Bronchial epithelial cell (primary cell): Measurements from ENCODE around the gene CCNI2. TPM values are rescaled to one million over a fixed set of nuclear protein-coding genes. Genes with fewer than 3 reads are reported as not detected.

Source experiments
- DNase-seq: peaks from one replicate; pipeline ENCODE4 v3.0.0-alpha.2; 2010; ENCODE audit warnings: low read depth
- FAIRE-seq: peaks from 2 replicates; lab custom pipeline; 2011; peaks lifted over from hg19 to GRCh38; lab: Jason Lieb, UNC
- H3K27me3 ChIP-seq: 2 replicates; pipeline ENCODE4 v1.5.1; 2011; ENCODE audit warnings: low read length; ENCODE audit not compliant: control insufficient read depth, insufficient read depth
- H3K36me3 ChIP-seq: 2 replicates; pipeline ENCODE4 v1.5.1; 2011; ENCODE audit warnings: low read length; ENCODE audit not compliant: control insufficient read depth, insufficient read depth
- H3K4me3 ChIP-seq: 2 replicates; pipeline ENCODE4 v1.5.1; 2011; ENCODE audit warnings: mild to moderate bottlenecking, low read depth, low read length, control low read depth
- CTCF ChIP-seq: IDR thresholded peaks from 2 replicates; pipeline ENCODE4 v1.5.1; 2011; ENCODE audit warnings: mild to moderate bottlenecking, moderate library complexity, low read length, control low read depth, inconsistent platforms; ENCODE audit not compliant: insufficient read depth, severe bottlenecking
- total RNA-seq: library from RNA; depleted of rRNA; stranded (reverse); fragments of >200 nt; gene quantifications from 2 replicates; pipeline ENCODE4 v1.2.1, GENCODE V29; 2014

The CCNI2 gene
- total RNA-seq, 1 donor from 2014 or later, result not detected

GRCh38 chr5:132751971-132752580 lies 4.8 kb downstream of the CCNI2 start:
- no peak for TF ChIP-seq CTCF
- H3K27me3 ChIP-seq, result no peaks in the 10 kb centered on the region
- FAIRE-seq, result no peak
- no peak overlapping the region for H3K4me3 ChIP-seq
- H3K36me3 ChIP-seq, result no peaks in the 10 kb centered on the region
- DNase-seq, result no peak

- TF ChIP-seq CTCF, result no peak
- Histone ChIP-seq H3K4me3 (no peak overlapping the region), H3K27me3 (no peaks in the 10 kb centered on the region), H3K36me3 (peaks cover 4% of the 10 kb centered on the region)
- no peak for DNase-seq
- no peak for FAIRE-seq
Measured at GRCh38 chr5:132752581-132753125, 5.4 kb downstream of the CCNI2 start.

GRCh38 chr5:132753135-132753987 lies 6.1 kb downstream of the CCNI2 start:
- no peak for TF ChIP-seq CTCF
- no peaks in the 10 kb centered on the region for H3K27me3 ChIP-seq
- H3K36me3 ChIP-seq, result peaks cover 5% of the 10 kb centered on the region
- H3K4me3 ChIP-seq, result no peak overlapping the region
- no peak for FAIRE-seq
- no peak for DNase-seq

- Histone ChIP-seq H3K36me3 (peaks cover 9% of the 10 kb centered on the region), H3K27me3 (no peaks in the 10 kb centered on the region), H3K4me3 (no peak overlapping the region)
- FAIRE-seq (no peak), DNase-seq (no peak)
- TF ChIP-seq CTCF, result no peak
Measured at GRCh38 chr5:132754111-132754510, 6.9 kb downstream of the CCNI2 start.

GRCh38 chr5:132754947-132755346 lies 7.7 kb downstream of the CCNI2 start:
- no peak for FAIRE-seq
- Histone ChIP-seq H3K4me3 (no peak overlapping the region), H3K36me3 (peaks cover 11% of the 10 kb centered on the region), H3K27me3 (no peaks in the 10 kb centered on the region)
- peak; percentile 18 for DNase-seq
- TF ChIP-seq CTCF, result no peak
